ENCODE measurements around the gene RALGAPB. TPM values are rescaled to one million over a fixed set of nuclear protein-coding genes. Genes with fewer than 3 reads are reported as not detected.

RALGAPB gene
- polyA plus RNA-seq, 1 donor, result 28.1 TPM

- Histone ChIP-seq H3K4me3 (ENCODE audit: low read length) (no peak overlapping the region), H3K9me3 (ENCODE audit: control insufficient read depth, low read depth, low read length) (no peaks in the 10 kb centered on the region), H3K27ac (ENCODE audit: low read length) (no peak overlapping the region), H3K27me3 (ENCODE audit: control insufficient read depth, insufficient read depth, low read length) (peaks cover 42% of the 10 kb centered on the region), H3K36me3 (ENCODE audit: control insufficient read depth, insufficient read depth, low read length) (no peaks in the 10 kb centered on the region), H3K4me1 (ENCODE audit: control insufficient read depth, insufficient read depth, low read length) (no peaks in the 10 kb centered on the region)
- no peak for DNase-seq
- 67% methylated on average over 1 of the region's 12 CpGs for WGBS (ENCODE audit: insufficient coverage, low lambda C conversion rate)
Observed at GRCh38 chr20:38607351-38607750, 134.7 kb downstream of the RALGAPB start.

- no peaks in the 10 kb centered on the region for H3K9me3 ChIP-seq (ENCODE audit: control insufficient read depth, low read depth, low read length)
- no CpG with 5 or more reads among the region's 4 CpGs for WGBS (ENCODE audit: insufficient coverage, low lambda C conversion rate)
- no peaks in the 10 kb centered on the region for H3K36me3 ChIP-seq (ENCODE audit: control insufficient read depth, insufficient read depth, low read length)
- DNase-seq, result no peak
- H3K27ac ChIP-seq (ENCODE audit: low read length), result no peak overlapping the region
- no peak overlapping the region for H3K4me3 ChIP-seq (ENCODE audit: low read length)
- no peaks in the 10 kb centered on the region for H3K4me1 ChIP-seq (ENCODE audit: control insufficient read depth, insufficient read depth, low read length)
- peaks cover 35% of the 10 kb centered on the region for H3K27me3 ChIP-seq (ENCODE audit: control insufficient read depth, insufficient read depth, low read length)
Observed at GRCh38 chr20:38608188-38608587, 135.5 kb downstream of the RALGAPB start.

- no peak for DNase-seq
- 100% methylated on average over 1 of the region's 4 CpGs for WGBS (ENCODE audit: insufficient coverage, low lambda C conversion rate)
- no peak overlapping the region for H3K27ac ChIP-seq (ENCODE audit: low read length)
- no peaks in the 10 kb centered on the region for H3K36me3 ChIP-seq (ENCODE audit: control insufficient read depth, insufficient read depth, low read length)
- no peaks in the 10 kb centered on the region for H3K9me3 ChIP-seq (ENCODE audit: control insufficient read depth, low read depth, low read length)
- H3K27me3 ChIP-seq (ENCODE audit: control insufficient read depth, insufficient read depth, low read length), result peaks cover 32% of the 10 kb centered on the region
- H3K4me1 ChIP-seq (ENCODE audit: control insufficient read depth, insufficient read depth, low read length), result no peaks in the 10 kb centered on the region
- no peak overlapping the region for H3K4me3 ChIP-seq (ENCODE audit: low read length)
Observed at GRCh38 chr20:38609815-38610214, 137.2 kb downstream of the RALGAPB start.

GRCh38 chr20:38610521-38610920, 137.9 kb downstream of the RALGAPB start:
- H3K27ac ChIP-seq (ENCODE audit: low read length), result no peak overlapping the region
- peaks cover 26% of the 10 kb centered on the region for H3K27me3 ChIP-seq (ENCODE audit: control insufficient read depth, insufficient read depth, low read length)
- H3K36me3 ChIP-seq (ENCODE audit: control insufficient read depth, insufficient read depth, low read length), result no peaks in the 10 kb centered on the region
- DNase-seq, result no peak
- no peaks in the 10 kb centered on the region for H3K4me1 ChIP-seq (ENCODE audit: control insufficient read depth, insufficient read depth, low read length)
- no peak overlapping the region for H3K4me3 ChIP-seq (ENCODE audit: low read length)
- no CpG with 5 or more reads among the region's 5 CpGs for WGBS (ENCODE audit: insufficient coverage, low lambda C conversion rate)
- no peaks in the 10 kb centered on the region for H3K9me3 ChIP-seq (ENCODE audit: control insufficient read depth, low read depth, low read length)

- Histone ChIP-seq H3K4me1 (ENCODE audit: control insufficient read depth, insufficient read depth, low read length) (no peaks in the 10 kb centered on the region), H3K27me3 (ENCODE audit: control insufficient read depth, insufficient read depth, low read length) (peaks cover 15% of the 10 kb centered on the region), H3K36me3 (ENCODE audit: control insufficient read depth, insufficient read depth, low read length) (no peaks in the 10 kb centered on the region), H3K4me3 (ENCODE audit: low read length) (no peak overlapping the region), H3K27ac (ENCODE audit: low read length) (no peak overlapping the region), H3K9me3 (ENCODE audit: control insufficient read depth, low read depth, low read length) (no peaks in the 10 kb centered on the region)
- DNase-seq, result no peak
- WGBS (ENCODE audit: insufficient coverage, low lambda C conversion rate), result 60% methylated on average over 1 of the region's 5 CpGs
Observed at GRCh38 chr20:38612751-38613515, 140.3 kb downstream of the RALGAPB start.

GRCh38 chr20:38615283-38615682, 142.6 kb downstream of the RALGAPB start:
- no peaks in the 10 kb centered on the region for H3K4me1 ChIP-seq (ENCODE audit: control insufficient read depth, insufficient read depth, low read length)
- 100% methylated on average over 1 of the region's 15 CpGs for WGBS (ENCODE audit: insufficient coverage, low lambda C conversion rate)
- no peak overlapping the region for H3K27ac ChIP-seq (ENCODE audit: low read length)
- no peak for DNase-seq
- peaks cover 16% of the 10 kb centered on the region for H3K27me3 ChIP-seq (ENCODE audit: control insufficient read depth, insufficient read depth, low read length)
- no peaks in the 10 kb centered on the region for H3K36me3 ChIP-seq (ENCODE audit: control insufficient read depth, insufficient read depth, low read length)
- H3K4me3 ChIP-seq (ENCODE audit: low read length), result no peak overlapping the region
- H3K9me3 ChIP-seq (ENCODE audit: control insufficient read depth, low read depth, low read length), result no peaks in the 10 kb centered on the region

GRCh38 chr20:38616457-38616856, 143.8 kb downstream of the RALGAPB start:
- no peaks in the 10 kb centered on the region for H3K9me3 ChIP-seq (ENCODE audit: control insufficient read depth, low read depth, low read length)
- H3K27ac ChIP-seq (ENCODE audit: low read length), result no peak overlapping the region
- H3K4me1 ChIP-seq (ENCODE audit: control insufficient read depth, insufficient read depth, low read length), result no peaks in the 10 kb centered on the region
- H3K4me3 ChIP-seq (ENCODE audit: low read length), result no peak overlapping the region
- DNase-seq, result no peak
- H3K36me3 ChIP-seq (ENCODE audit: control insufficient read depth, insufficient read depth, low read length), result no peaks in the 10 kb centered on the region
- H3K27me3 ChIP-seq (ENCODE audit: control insufficient read depth, insufficient read depth, low read length), result peaks cover 18% of the 10 kb centered on the region
- WGBS (ENCODE audit: insufficient coverage, low lambda C conversion rate), result 100% methylated on average over 1 of the region's 4 CpGs

- Histone ChIP-seq H3K27ac (ENCODE audit: low read length) (no peak overlapping the region), H3K4me3 (ENCODE audit: low read length) (no peak overlapping the region), H3K36me3 (ENCODE audit: control insufficient read depth, insufficient read depth, low read length) (no peaks in the 10 kb centered on the region), H3K9me3 (ENCODE audit: control insufficient read depth, low read depth, low read length) (no peaks in the 10 kb centered on the region), H3K27me3 (ENCODE audit: control insufficient read depth, insufficient read depth, low read length) (peaks cover 20% of the 10 kb centered on the region), H3K4me1 (ENCODE audit: control insufficient read depth, insufficient read depth, low read length) (no peaks in the 10 kb centered on the region)
- no peak for DNase-seq
- no CpG with 5 or more reads among the region's 16 CpGs for WGBS (ENCODE audit: insufficient coverage, low lambda C conversion rate)
Observed at GRCh38 chr20:38617011-38617829, 144.6 kb downstream of the RALGAPB start.

GRCh38 chr20:38617830-38618196, 145.2 kb downstream of the RALGAPB start:
- no CpG with 5 or more reads among the region's 4 CpGs for WGBS (ENCODE audit: insufficient coverage, low lambda C conversion rate)
- Histone ChIP-seq H3K4me1 (ENCODE audit: control insufficient read depth, insufficient read depth, low read length) (no peaks in the 10 kb centered on the region), H3K4me3 (ENCODE audit: low read length) (no peak overlapping the region), H3K36me3 (ENCODE audit: control insufficient read depth, insufficient read depth, low read length) (no peaks in the 10 kb centered on the region), H3K9me3 (ENCODE audit: control insufficient read depth, low read depth, low read length) (no peaks in the 10 kb centered on the region), H3K27ac (ENCODE audit: low read length) (no peak overlapping the region), H3K27me3 (ENCODE audit: control insufficient read depth, insufficient read depth, low read length) (peaks cover 21% of the 10 kb centered on the region)
- no peak for DNase-seq

- Histone ChIP-seq H3K4me1 (ENCODE audit: control insufficient read depth, insufficient read depth, low read length) (no peaks in the 10 kb centered on the region), H3K27me3 (ENCODE audit: control insufficient read depth, insufficient read depth, low read length) (peaks cover 20% of the 10 kb centered on the region), H3K27ac (ENCODE audit: low read length) (no peak overlapping the region), H3K36me3 (ENCODE audit: control insufficient read depth, insufficient read depth, low read length) (no peaks in the 10 kb centered on the region), H3K4me3 (ENCODE audit: low read length) (no peak overlapping the region), H3K9me3 (ENCODE audit: control insufficient read depth, low read depth, low read length) (no peaks in the 10 kb centered on the region)
- WGBS (ENCODE audit: insufficient coverage, low lambda C conversion rate), result no CpG with 5 or more reads among the region's 9 CpGs
- DNase-seq, result no peak
Observed at GRCh38 chr20:38620441-38620840, 147.8 kb downstream of the RALGAPB start.

Measured in large intestine (tissue), 3 donors.